HEK293 (cell line): ENCODE results near the gene SWAP70.

Experiments used
- ATF2 ChIP-seq: fragments of 450-650 bp; formaldehyde crosslinking; IDR thresholded peaks from 2 replicates; pipeline ENCODE4 v1.5.1; 2016; ENCODE audit warnings: missing biosample characterization, missing genetic modification characterization, low read depth
- CTCF ChIP-seq: fragments of 450-650 bp; formaldehyde crosslinking; IDR thresholded peaks from 2 replicates; pipeline ENCODE4 v1.5.1; 2016; ENCODE audit warnings: missing biosample characterization, missing genetic modification characterization
- ELK4 ChIP-seq: IDR thresholded peaks from 2 replicates; pipeline ENCODE4 v1.6.1; 2011; ENCODE audit warnings: mild to moderate bottlenecking, low read depth, low read length, borderline replicate concordance
- PBX3 ChIP-seq: sonication (generic); formaldehyde crosslinking; IDR thresholded peaks from 2 replicates; pipeline ENCODE4 v1.8.1; 2022; ENCODE audit warnings: mild to moderate bottlenecking, moderate library complexity, missing genetic modification reagents
- REST ChIP-seq: fragments of 450-650 bp; formaldehyde crosslinking; IDR thresholded peaks from 2 replicates; pipeline ENCODE4 v1.5.1; 2016; ENCODE audit warnings: missing biosample characterization, missing genetic modification characterization
- TCF7L2 ChIP-seq: IDR thresholded peaks from 2 replicates; pipeline ENCODE4 v1.6.1; 2011; ENCODE audit warnings: low read depth, mild to moderate bottlenecking, inconsistent platforms, low read length, moderate library complexity, borderline replicate concordance
- ZBTB11 ChIP-seq: fragments of 450-650 bp; formaldehyde crosslinking; conservative IDR thresholded peaks from 2 replicates; pipeline ENCODE4 v1.5.1; 2016; ENCODE audit warnings: low read depth, missing biosample characterization, missing genetic modification characterization
- ZEB2 ChIP-seq: fragments of 450-650 bp; formaldehyde crosslinking; IDR thresholded peaks from 2 replicates; pipeline ENCODE4 v1.5.1; 2016; ENCODE audit warnings: missing biosample characterization, missing genetic modification characterization
- ZNF18 ChIP-seq: fragments of 450-650 bp; formaldehyde crosslinking; IDR thresholded peaks from 2 replicates; pipeline ENCODE4 v1.5.1; 2016; ENCODE audit warnings: missing biosample characterization, missing genetic modification characterization
- ZNF335 ChIP-seq: fragments of 450-650 bp; formaldehyde crosslinking; conservative IDR thresholded peaks from 2 replicates; pipeline ENCODE4 v1.5.1; 2016; ENCODE audit warnings: missing biosample characterization, missing genetic modification characterization
- ZNF510 ChIP-seq: fragments of 450-650 bp; formaldehyde crosslinking; IDR thresholded peaks from 2 replicates; pipeline ENCODE4 v1.5.1; 2018; ENCODE audit warnings: mild to moderate bottlenecking, missing genetic modification characterization, missing biosample characterization; ENCODE audit not compliant: insufficient replicate concordance
- ZNF660 ChIP-seq: fragments of 450-650 bp; IDR thresholded peaks from 2 replicates; pipeline ENCODE4 v1.5.1; 2018; ENCODE audit warnings: missing biosample characterization, mild to moderate bottlenecking, missing genetic modification characterization

- TF ChIP-seq TCF7L2 (no peak), CTCF (no peak), REST (tag by site-specific recombination) (no peak), ELK4 (no peak), ZNF660 (tag by site-specific recombination) (no peak), ZBTB11 (tag by site-specific recombination) (no peak), ATF2 (tag by site-specific recombination) (no peak), ZEB2 (tag by site-specific recombination) (no peak), ZNF18 (no peak), ZNF510 (tag by site-specific recombination) (no peak), ZNF335 (no peak), PBX3 (CRISPR knock-in tag) (no peak)
Measured at GRCh38 chr11:9711454-9712307, 47.8 kb downstream of the SWAP70 start.
